CD4-positive, alpha-beta T cell treated with Interleukin-12 subunit alpha and Interleukin-12 subunit beta, for 1 hour (primary cell): ENCODE measurements around the gene SPTLC1.
"Not testable (repeated sequence)": the region's sequence is repeated elsewhere in the genome, so short reads cannot be mapped to it uniquely, and the experiment has no call there.

Source experiments
- DNase-seq: peaks from one replicate; pipeline ENCODE4 v3.0.0-alpha.2; 2020

SPTLC1 gene

GRCh38 chr9:92029553-92029952 is 85.7 kb downstream of the SPTLC1 start:
- DNase-seq: no peak

GRCh38 chr9:92026206-92027002 is 88.8 kb downstream of the SPTLC1 start:
- DNase-seq: no peak

GRCh38 chr9:92021785-92022541 is 93.2 kb downstream of the SPTLC1 start:
- DNase-seq: not testable (repeated sequence)

GRCh38 chr9:92019658-92020057 is 95.6 kb downstream of the SPTLC1 start:
- no peak for DNase-seq

- DNase-seq: no peak
Observed at GRCh38 chr9:92010705-92011536, 104.3 kb downstream of the SPTLC1 start.

- not testable (repeated sequence) for DNase-seq
Observed at GRCh38 chr9:92010253-92010652, 105.0 kb downstream of the SPTLC1 start.

GRCh38 chr9:92008041-92008440 is 107.2 kb downstream of the SPTLC1 start:
- no peak for DNase-seq

GRCh38 chr9:92004045-92004392 is 111.2 kb downstream of the SPTLC1 start:
- DNase-seq: no peak

GRCh38 chr9:92003308-92004044 is 111.7 kb downstream of the SPTLC1 start:
- DNase-seq: no peak

GRCh38 chr9:92001948-92002347 is 113.3 kb downstream of the SPTLC1 start:
- not testable (repeated sequence) for DNase-seq

GRCh38 chr9:92001244-92001643 is 114.0 kb downstream of the SPTLC1 start:
- no peak for DNase-seq

- DNase-seq: no peak
Observed at GRCh38 chr9:91995000-91995655, 120.1 kb downstream of the SPTLC1 start.

- no peak for DNase-seq
Observed at GRCh38 chr9:91994422-91994821, 120.8 kb downstream of the SPTLC1 start.

GRCh38 chr9:91992461-91993041 is 122.7 kb downstream of the SPTLC1 start:
- DNase-seq: no peak

GRCh38 chr9:91991721-91992341 is 123.4 kb downstream of the SPTLC1 start:
- DNase-seq: no peak

GRCh38 chr9:91986248-91986647 is 129.0 kb downstream of the SPTLC1 start:
- DNase-seq: no peak

- no peak for DNase-seq
Observed at GRCh38 chr9:91985692-91986091, 129.5 kb downstream of the SPTLC1 start.
